Neuronal stem cell (in vitro differentiated cells): Measurements from ENCODE around the gene SAMD4A.
A peak's percentile ranks its signal among the peaks of the same experiment; 100 is the strongest.

ENCODE experiments used
- DNase-seq: peaks from one replicate; pipeline ENCODE4 v3.0.0-alpha.2; 2013; ENCODE audit warnings: low spot score
- H2AFZ ChIP-seq: one replicate; pipeline ENCODE4 v1.6.1; 2013; ENCODE audit warnings: mild to moderate bottlenecking, low read length, inconsistent platforms
- H2AK5ac ChIP-seq: 2 replicates; pipeline ENCODE4 v1.6.1; 2013; ENCODE audit warnings: low read depth, mild to moderate bottlenecking, inconsistent platforms, low read length, moderate library complexity, mixed read lengths
- H2BK120ac ChIP-seq: 2 replicates; pipeline ENCODE4 v1.6.1; 2013; ENCODE audit warnings: low read depth, mild to moderate bottlenecking, inconsistent platforms, low read length, moderate library complexity, mixed read lengths
- H2BK12ac ChIP-seq: one replicate; pipeline ENCODE4 v1.6.1; 2013; ENCODE audit warnings: low read length, inconsistent platforms
- H2BK15ac ChIP-seq: 2 replicates; pipeline ENCODE4 v1.6.1; 2013; ENCODE audit warnings: mild to moderate bottlenecking, low read length, inconsistent platforms, mixed read lengths
- H2BK5ac ChIP-seq: one replicate; pipeline ENCODE4 v1.6.1; 2013; ENCODE audit warnings: inconsistent platforms, mild to moderate bottlenecking, low read length, moderate library complexity
- H3K14ac ChIP-seq: one replicate; pipeline ENCODE4 v1.6.1; 2013; ENCODE audit warnings: low read length, inconsistent platforms
- H3K18ac ChIP-seq: 2 replicates; pipeline ENCODE4 v1.6.1; 2013; ENCODE audit warnings: low read length, inconsistent platforms
- H3K23ac ChIP-seq: 2 replicates; pipeline ENCODE4 v1.6.1; 2013; ENCODE audit warnings: low read depth, mild to moderate bottlenecking, mixed read lengths, low read length, inconsistent platforms; ENCODE audit not compliant: poor library complexity
- H3K27ac ChIP-seq: replicated peaks from 3 replicates; pipeline ENCODE4 v1.5.1; 2013; ENCODE audit warnings: low read length, inconsistent platforms
- H3K27me3 ChIP-seq, 3 experiments: 2 replicates each; pipeline ENCODE4 v1.6.1; 2013; ENCODE audit warnings: low read length in 3 of 3, mild to moderate bottlenecking in 2 of 3, inconsistent platforms in 1 of 3, low read depth in 1 of 3, mixed read lengths in 1 of 3, moderate library complexity in 1 of 3; ENCODE audit not compliant: control insufficient read depth in 3 of 3, insufficient read depth in 3 of 3
- H3K36me3 ChIP-seq, 2 donors: replicated peaks in 1 of 2; 2 replicates each; pipeline ENCODE4 v1.6.1; 2013; ENCODE audit warnings: low read length in 2 of 2; ENCODE audit not compliant: control insufficient read depth in 2 of 2, insufficient read depth in 2 of 2
- H3K4ac ChIP-seq: 2 replicates; pipeline ENCODE4 v1.6.1; 2013; ENCODE audit warnings: inconsistent platforms, mild to moderate bottlenecking, low read length, moderate library complexity
- H3K4me1 ChIP-seq, 2 donors: 1 replicate in 1 of 2; 2 replicates in 1 of 2; pipeline ENCODE4 v1.6.1; 2013; ENCODE audit warnings: low read length in 2 of 2, low read depth in 1 of 2; ENCODE audit not compliant: control insufficient read depth in 2 of 2, insufficient read depth in 1 of 2
- H3K4me2 ChIP-seq: one replicate; pipeline ENCODE4 v1.6.1; 2013; ENCODE audit warnings: mild to moderate bottlenecking, low read length, inconsistent platforms; ENCODE audit not compliant: insufficient read depth, poor library complexity, severe bottlenecking
- H3K4me3 ChIP-seq, 2 donors: 2 replicates each; pipeline ENCODE4 v1.5.1; 2013; ENCODE audit warnings: low read length in 2 of 2, mild to moderate bottlenecking in 2 of 2, inconsistent platforms in 1 of 2, moderate library complexity in 1 of 2
- H3K79me1 ChIP-seq: one replicate; pipeline ENCODE4 v1.6.1; 2013; ENCODE audit warnings: low read depth, mild to moderate bottlenecking, inconsistent platforms, low read length, moderate library complexity
- H3K9ac ChIP-seq: one replicate; pipeline ENCODE4 v1.6.1; 2013; ENCODE audit warnings: mild to moderate bottlenecking, low read depth, low read length, inconsistent platforms; ENCODE audit not compliant: poor library complexity
- H3K9me3 ChIP-seq, 2 donors: replicated peaks in 1 of 2; 2 replicates each; pipeline versions ENCODE3 to v1.6.1; 2013; ENCODE audit warnings: low read length in 2 of 2, mild to moderate bottlenecking in 2 of 2, inconsistent platforms in 1 of 2, low read depth in 1 of 2, mixed read lengths in 1 of 2, moderate library complexity in 1 of 2; ENCODE audit not compliant: control insufficient read depth in 2 of 2, insufficient read depth in 1 of 2
- H4K8ac ChIP-seq: one replicate; pipeline ENCODE4 v1.6.1; 2013; ENCODE audit warnings: low read depth, mild to moderate bottlenecking, inconsistent platforms, low read length, moderate library complexity
- H4K91ac ChIP-seq: one replicate; pipeline ENCODE4 v1.6.1; 2013; ENCODE audit warnings: low read length, low read depth, mild to moderate bottlenecking, inconsistent platforms; ENCODE audit not compliant: poor library complexity
- WGBS, 2 donors: extraction: QIAGEN DNeasy Blood & Tissue Kit; methylation state at CpG; one replicate each; pipeline ENCODE4 v1.1.7; 2013; ENCODE audit warnings: missing lambda C conversion rate in 2 of 2, mixed read lengths in 1 of 2; ENCODE audit not compliant: insufficient read length in 2 of 2, insufficient replicate concordance in 1 of 2; ENCODE audit errors: extremely low coverage in 2 of 2; 5-methylcytosine and 5-hydroxymethylcytosine counted together

Gene SAMD4A

DNA sequence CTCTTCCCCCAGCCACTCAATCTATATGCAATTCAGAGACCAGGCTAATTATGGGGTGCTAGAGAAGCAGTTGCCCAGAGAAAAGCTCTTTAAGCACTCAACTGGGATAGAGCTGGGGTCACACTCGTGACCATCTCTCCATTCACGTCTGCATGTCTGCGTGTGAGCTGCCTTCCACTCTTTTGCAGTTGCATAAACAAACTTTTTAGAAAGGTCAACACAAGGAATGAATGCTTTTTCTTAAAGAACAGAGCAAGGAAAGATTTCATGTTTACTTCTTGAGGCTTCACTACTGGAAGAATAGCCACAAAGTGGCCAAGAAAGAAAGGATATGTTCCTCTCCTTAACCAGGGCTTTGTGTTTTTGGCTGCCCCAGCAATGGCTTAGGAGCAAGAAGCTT is 151.1 kb downstream of the SAMD4A start:
- Histone ChIP-seq H3K27ac (no peak overlapping the region), H3K27me3 (no peaks in the 10 kb centered on the region), H3K9ac (no peak overlapping the region), H2BK15ac (no peak overlapping the region), H2AK5ac (no peak overlapping the region), H3K4me3 (no peak overlapping the region), H2BK5ac (no peak overlapping the region), H3K4me1 (peaks cover 0 to 3% of the 10 kb centered on the region in 2 donors), H3K14ac (no peak overlapping the region), H2BK12ac (no peak overlapping the region), H2AFZ (no peak overlapping the region), H3K9me3 (no peaks in the 10 kb centered on the region), H3K79me1 (peaks cover 2% of the 10 kb centered on the region), H3K23ac (no peak overlapping the region), H2BK120ac (no peak overlapping the region), H3K4ac (no peak overlapping the region), H3K36me3 (no peaks in the 10 kb centered on the region), H3K18ac (no peak overlapping the region), H3K4me2 (no peak overlapping the region), H4K8ac (no peak overlapping the region), H4K91ac (no peak overlapping the region)
- WGBS, 2 donors: no CpG with 5 or more reads among the region's 3 CpGs
- no peak for DNase-seq

DNA sequence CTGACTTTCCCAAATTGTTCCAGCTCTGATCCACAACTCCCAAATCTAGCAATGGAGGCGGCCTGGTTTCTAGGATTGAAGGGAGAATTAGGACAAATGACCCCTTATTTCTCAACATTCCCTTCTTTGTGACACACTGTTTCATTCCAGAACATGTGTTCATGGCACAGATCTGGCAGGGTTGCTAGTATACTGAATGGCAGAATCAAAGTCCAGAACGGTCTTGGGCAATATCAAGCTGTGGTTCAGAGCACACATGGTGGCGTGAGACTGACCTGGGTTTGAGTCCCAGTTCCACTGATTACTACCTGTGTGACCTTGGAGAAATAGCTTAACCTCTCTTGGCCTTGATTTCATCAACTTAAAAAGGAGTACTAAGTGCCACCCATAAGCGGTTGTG is 152.5 kb downstream of the SAMD4A start:
- no peak overlapping the region for H2AFZ ChIP-seq
- peaks cover 0 to 3% of the 10 kb centered on the region in 2 donors for H3K4me1 ChIP-seq
- no peak overlapping the region for H3K18ac ChIP-seq
- H2AK5ac ChIP-seq: no peak overlapping the region
- no peak overlapping the region for H2BK5ac ChIP-seq
- DNase-seq: no peak
- H3K23ac ChIP-seq: no peak overlapping the region
- WGBS, 2 donors: no CpG with 5 or more reads among the region's 4 CpGs
- no peak overlapping the region for H3K4me3 ChIP-seq
- H2BK12ac ChIP-seq: no peak overlapping the region
- no peak overlapping the region for H4K91ac ChIP-seq
- no peaks in the 10 kb centered on the region for H3K27me3 ChIP-seq
- H3K4me2 ChIP-seq: no peak overlapping the region
- no peak overlapping the region for H3K27ac ChIP-seq
- H3K79me1 ChIP-seq: peaks cover 2% of the 10 kb centered on the region
- no peaks in the 10 kb centered on the region for H3K36me3 ChIP-seq
- H2BK15ac ChIP-seq: no peak overlapping the region
- no peak overlapping the region for H3K9ac ChIP-seq
- H4K8ac ChIP-seq: no peak overlapping the region
- H3K4ac ChIP-seq: no peak overlapping the region
- H3K9me3 ChIP-seq: no peaks in the 10 kb centered on the region
- no peak overlapping the region for H2BK120ac ChIP-seq
- no peak overlapping the region for H3K14ac ChIP-seq

- no peak overlapping the region for H3K18ac ChIP-seq
- H3K14ac ChIP-seq: no peak overlapping the region
- H3K79me1 ChIP-seq: no peaks in the 10 kb centered on the region
- H3K4me1 ChIP-seq: peaks cover 8 to 9% of the 10 kb centered on the region in 2 donors
- H2BK120ac ChIP-seq: no peak overlapping the region
- DNase-seq: peak; percentile 9
- no peak overlapping the region for H3K27ac ChIP-seq
- no peak overlapping the region for H2AK5ac ChIP-seq
- no peak overlapping the region for H3K23ac ChIP-seq
- H3K9me3 ChIP-seq: no peaks in the 10 kb centered on the region
- no peak overlapping the region for H4K91ac ChIP-seq
- H3K4me2 ChIP-seq: no peak overlapping the region
- no CpG with 5 or more reads among the region's 4 CpGs for WGBS, 2 donors
- H4K8ac ChIP-seq: no peak overlapping the region
- H2BK5ac ChIP-seq: no peak overlapping the region
- H2AFZ ChIP-seq: no peak overlapping the region
- no peaks in the 10 kb centered on the region for H3K27me3 ChIP-seq
- H2BK12ac ChIP-seq: no peak overlapping the region
- H3K4me3 ChIP-seq: no peak overlapping the region
- no peak overlapping the region for H3K4ac ChIP-seq
- H2BK15ac ChIP-seq: no peak overlapping the region
- H3K36me3 ChIP-seq: no peaks in the 10 kb centered on the region
- H3K9ac ChIP-seq: no peak overlapping the region
Measured at GRCh38 chr14:54722791-54723432, 156.0 kb downstream of the SAMD4A start.

DNA sequence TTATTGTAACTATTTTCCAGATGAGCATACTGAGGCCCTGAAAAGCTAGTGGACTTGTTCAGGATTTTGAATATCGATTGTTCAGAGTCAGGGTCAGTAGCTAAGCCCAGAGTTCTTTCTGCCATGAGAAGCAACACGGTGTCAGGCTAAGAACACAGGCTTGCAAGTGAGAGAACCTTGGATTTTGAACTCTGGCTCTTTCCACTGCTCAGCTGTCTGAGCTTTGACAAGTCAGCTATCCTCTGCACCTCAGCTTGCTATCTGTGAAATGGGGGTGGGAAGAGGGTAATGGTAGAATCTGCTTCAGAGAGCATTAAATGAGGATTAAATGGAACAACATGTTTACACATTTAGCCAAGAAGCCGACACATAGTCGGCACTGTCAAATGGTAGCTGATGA is 157.2 kb downstream of the SAMD4A start:
- DNase-seq: no peak
- no peaks in the 10 kb centered on the region for H3K79me1 ChIP-seq
- no peak overlapping the region for H4K91ac ChIP-seq
- H3K4ac ChIP-seq: no peak overlapping the region
- H2BK12ac ChIP-seq: no peak overlapping the region
- no peak overlapping the region for H2AK5ac ChIP-seq
- no peak overlapping the region for H4K8ac ChIP-seq
- no peak overlapping the region for H3K9ac ChIP-seq
- H3K27ac ChIP-seq: no peak overlapping the region
- H2BK5ac ChIP-seq: no peak overlapping the region
- peaks cover 6 to 8% of the 10 kb centered on the region in 2 donors for H3K4me1 ChIP-seq
- no peak overlapping the region for H2BK15ac ChIP-seq
- H2AFZ ChIP-seq: no peak overlapping the region
- no peaks in the 10 kb centered on the region for H3K36me3 ChIP-seq
- H3K23ac ChIP-seq: no peak overlapping the region
- no peak overlapping the region for H3K4me3 ChIP-seq
- H3K18ac ChIP-seq: no peak overlapping the region
- H3K4me2 ChIP-seq: no peak overlapping the region
- H3K27me3 ChIP-seq: no peaks in the 10 kb centered on the region
- H2BK120ac ChIP-seq: no peak overlapping the region
- WGBS, 2 donors: no CpG with 5 or more reads among the region's 4 CpGs
- no peaks in the 10 kb centered on the region for H3K9me3 ChIP-seq
- H3K14ac ChIP-seq: no peak overlapping the region
